Measurements from ENCODE around the gene RTL5.
A peak's percentile ranks its signal among the peaks of the same experiment; 100 is the strongest.

The RTL5 gene

GRCh38 chrX:72129661-72130060 is 2.1 kb downstream of the RTL5 start:
- no peak for DNase-seq (ENCODE audit: low read depth in 2 of 2)

- no peak for DNase-seq (ENCODE audit: low read depth in 2 of 2)
Measured at GRCh38 chrX:72128881-72129280, 2.8 kb downstream of the RTL5 start.

DNA sequence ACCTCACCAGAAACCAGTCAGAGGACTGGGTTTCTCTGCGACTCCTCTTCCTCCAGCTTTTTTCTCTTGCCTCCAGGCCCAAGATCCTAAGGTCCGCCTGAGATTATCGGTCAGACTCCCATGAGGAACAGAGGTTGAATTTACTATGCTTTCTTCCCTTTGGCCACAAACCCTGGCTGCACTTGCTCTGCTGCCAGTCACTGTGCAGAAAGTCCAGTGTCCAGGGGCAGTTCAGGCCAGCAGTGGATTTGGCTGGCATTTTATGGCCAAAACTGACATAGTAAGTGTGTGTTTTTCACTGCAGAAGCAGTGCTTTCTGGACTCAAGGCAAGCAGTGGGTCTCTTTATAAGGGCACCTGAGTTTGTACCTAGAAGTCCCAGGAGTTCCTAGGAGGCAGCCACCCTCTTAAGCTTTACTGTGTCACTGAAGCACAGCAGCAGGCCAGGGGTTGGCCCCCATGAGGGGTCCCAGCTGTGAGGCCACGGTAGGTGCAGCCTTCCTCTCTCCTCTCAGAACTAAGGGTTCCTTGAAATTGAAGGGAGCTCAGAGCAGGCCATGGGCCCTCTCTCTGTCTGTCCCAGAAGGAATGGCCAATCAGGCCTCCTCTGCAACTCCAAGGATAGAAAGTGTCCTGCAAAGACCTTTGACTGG is 3.4 kb downstream of the RTL5 start:
- no peak for DNase-seq (ENCODE audit: low read depth in 2 of 2)

GRCh38 chrX:72127332-72127731 is 4.4 kb downstream of the RTL5 start:
- DNase-seq (ENCODE audit: low read depth in 2 of 2), result no peak

- peak; percentile 73 to 81 for DNase-seq (ENCODE audit: low read depth in 2 of 2)
Measured at GRCh38 chrX:72126539-72127140, 5.1 kb downstream of the RTL5 start.

DNA sequence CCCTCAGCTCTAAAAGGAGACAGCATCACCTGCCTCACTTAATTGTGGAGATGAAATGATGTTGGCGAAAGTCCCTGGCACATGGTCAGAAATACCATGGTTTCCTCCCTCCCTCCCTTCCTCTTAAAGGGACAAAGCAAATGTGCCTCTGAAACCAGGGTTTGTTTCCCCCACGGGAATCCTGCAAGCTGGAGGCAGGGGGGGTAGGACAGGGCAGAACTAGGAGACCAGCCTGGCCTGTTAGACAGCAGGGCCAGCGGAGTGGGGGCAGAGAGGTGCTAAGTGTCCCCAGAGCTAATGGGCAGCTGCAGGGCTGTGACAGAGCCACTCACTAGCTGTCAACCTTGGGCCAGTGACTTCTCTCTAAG is 5.7 kb downstream of the RTL5 start:
- DNase-seq (ENCODE audit: low read depth in 2 of 2), result no peak

DNA sequence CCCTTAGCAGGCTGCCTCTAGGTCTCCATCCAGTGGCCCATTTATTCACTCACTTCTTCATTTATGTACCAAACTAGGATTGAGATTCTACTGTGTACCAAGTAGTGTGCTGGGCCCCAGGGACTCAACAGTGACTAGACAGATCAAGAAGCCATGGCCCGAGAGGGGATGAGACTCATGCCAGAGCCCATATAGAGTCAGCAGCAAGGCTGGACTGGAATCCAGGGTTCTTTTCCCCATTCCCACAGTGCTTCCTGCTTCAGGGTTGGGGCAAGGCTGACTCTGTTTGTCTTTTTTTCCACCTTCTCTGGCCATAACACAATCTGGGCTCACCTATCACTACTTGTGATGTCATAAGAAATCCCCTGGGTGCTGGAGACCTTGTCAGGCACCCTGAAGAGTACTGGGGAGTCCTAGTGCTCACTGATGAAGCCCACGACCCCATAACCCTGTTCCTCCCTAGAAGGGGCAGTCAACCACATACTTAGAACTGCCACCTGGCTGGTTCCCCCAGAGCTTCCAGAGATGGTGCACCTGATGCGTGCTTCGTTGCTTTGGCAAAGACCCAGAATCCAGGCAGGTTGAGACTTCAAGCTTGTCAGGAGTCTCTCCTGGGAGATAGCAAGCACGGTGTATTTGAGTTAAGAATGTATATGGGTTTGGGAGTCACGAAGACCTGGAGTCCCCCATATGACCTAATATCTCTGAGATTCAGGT is 6.2 kb downstream of the RTL5 start:
- no peak for DNase-seq (ENCODE audit: low read depth in 2 of 2)

DNA sequence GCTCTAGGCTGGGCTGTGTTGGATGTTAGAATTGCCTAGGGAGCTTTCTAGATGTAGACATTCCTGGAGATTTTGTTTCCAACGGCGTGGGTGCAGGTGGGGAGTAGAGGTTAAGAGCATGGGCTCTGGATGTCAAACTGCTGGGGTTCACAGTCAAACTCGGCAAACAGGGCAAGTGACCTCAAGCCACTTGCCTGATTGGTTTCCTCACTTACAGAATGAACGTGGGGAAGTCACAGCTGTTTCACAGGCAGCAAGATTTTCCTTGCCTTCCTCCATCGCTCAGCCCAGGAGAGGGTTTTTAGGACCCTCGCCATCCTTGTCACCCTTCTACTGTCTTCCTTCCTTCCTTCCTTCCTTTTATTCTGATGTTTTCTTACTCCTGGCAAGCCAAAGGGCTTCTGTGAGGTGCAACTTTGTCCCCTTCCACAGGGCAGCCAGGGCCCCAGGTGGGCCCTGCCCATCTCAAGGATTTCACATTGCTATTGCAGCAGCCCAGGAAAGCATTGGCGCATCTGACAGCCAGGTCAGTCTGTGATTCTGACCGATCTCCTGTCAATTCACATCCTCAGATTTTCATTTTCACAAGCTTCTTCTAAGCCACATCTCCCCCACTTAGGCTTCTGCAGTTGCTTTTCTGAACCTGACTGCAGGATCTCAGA is 7.0 kb downstream of the RTL5 start:
- DNase-seq (ENCODE audit: low read depth in 2 of 2), result no peak

GRCh38 chrX:72123471-72124185 is 8.1 kb downstream of the RTL5 start:
- DNase-seq (ENCODE audit: low read depth in 2 of 2), result no peak

- no peak for DNase-seq (ENCODE audit: low read depth in 2 of 2)
Measured at GRCh38 chrX:72122621-72123337, 8.9 kb downstream of the RTL5 start.

- DNase-seq (ENCODE audit: low read depth in 2 of 2), result no peak
Measured at GRCh38 chrX:72121383-72121782, 10.3 kb downstream of the RTL5 start.

- DNase-seq (ENCODE audit: low read depth in 2 of 2), result no peak
Measured at GRCh38 chrX:72120837-72121236, 10.9 kb downstream of the RTL5 start.

DNA sequence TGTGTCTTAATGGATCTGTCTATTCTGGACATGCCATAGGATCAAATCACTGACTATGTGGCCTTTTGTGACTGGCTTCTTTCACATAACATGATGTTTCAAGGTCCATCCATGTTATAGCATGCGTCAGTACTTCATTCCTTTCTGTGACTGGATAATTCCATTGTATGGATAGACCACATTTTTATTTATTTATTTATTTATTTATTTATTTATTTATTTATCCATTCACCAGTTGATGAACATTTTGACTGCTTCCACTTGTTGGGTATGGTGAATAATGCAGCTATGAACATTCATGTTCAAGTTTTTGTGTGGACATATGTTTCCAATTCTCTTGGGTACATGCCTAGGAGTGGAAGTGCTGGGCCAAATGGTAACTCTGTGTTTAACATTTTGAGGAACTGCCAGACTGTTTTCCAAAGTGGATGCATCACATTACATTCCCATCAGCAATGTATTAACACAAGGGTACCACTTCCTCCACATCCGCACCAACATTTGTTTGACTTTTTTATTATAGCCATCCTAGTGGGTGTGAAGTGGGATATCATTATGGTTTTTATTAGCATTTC is 14.0 kb downstream of the RTL5 start:
- no peak for DNase-seq (ENCODE audit: low read depth in 2 of 2)

DNA sequence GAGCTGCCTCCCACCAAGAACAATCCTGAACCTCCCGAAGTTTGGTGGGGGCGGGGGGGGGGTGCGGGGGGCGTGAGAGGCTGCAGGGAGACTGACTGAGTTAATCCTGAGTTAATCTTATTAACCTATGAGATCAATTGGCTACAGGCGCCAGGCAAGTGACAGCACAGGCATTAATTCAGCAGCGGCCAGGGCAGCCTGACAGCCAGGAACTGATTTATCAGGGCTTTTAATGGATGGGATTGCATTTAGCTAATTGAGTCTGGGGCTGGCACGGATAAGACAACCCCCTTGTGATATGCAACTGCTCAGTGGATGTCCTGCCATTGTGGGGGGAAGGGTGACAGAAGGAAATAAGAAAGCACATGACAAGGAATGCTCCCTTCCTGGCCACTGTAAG is 16.3 kb downstream of the RTL5 start:
- DNase-seq (ENCODE audit: low read depth in 2 of 2), result no peak

GRCh38 chrX:72114807-72115206 is 16.9 kb downstream of the RTL5 start:
- DNase-seq (ENCODE audit: low read depth in 2 of 2), result no peak

GRCh38 chrX:72114306-72114705 is 17.4 kb downstream of the RTL5 start:
- no peak for DNase-seq (ENCODE audit: low read depth in 2 of 2)

DNA sequence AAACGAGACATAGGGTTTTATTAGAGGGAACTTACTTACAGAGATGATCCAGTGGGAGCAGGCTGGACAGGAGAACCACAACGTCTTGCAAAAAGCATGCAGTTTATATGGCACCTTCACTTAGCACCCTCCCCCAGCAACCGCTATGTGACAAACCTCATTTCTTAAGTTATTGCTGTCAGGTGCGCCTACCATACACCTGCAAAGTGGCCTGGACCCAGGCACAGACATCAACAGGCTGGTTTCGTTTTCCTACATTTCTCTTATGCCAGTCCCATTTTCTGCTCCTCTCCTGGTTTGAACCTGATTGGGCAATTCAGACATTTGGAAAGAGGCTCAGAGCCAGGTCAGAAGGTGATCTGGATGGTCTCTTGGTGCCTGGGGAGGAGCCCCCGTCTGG is 18.3 kb downstream of the RTL5 start:
- DNase-seq (ENCODE audit: low read depth in 2 of 2), result no peak

GRCh38 chrX:72110876-72111708 is 20.6 kb downstream of the RTL5 start:
- DNase-seq (ENCODE audit: low read depth in 2 of 2), result no peak

DNA sequence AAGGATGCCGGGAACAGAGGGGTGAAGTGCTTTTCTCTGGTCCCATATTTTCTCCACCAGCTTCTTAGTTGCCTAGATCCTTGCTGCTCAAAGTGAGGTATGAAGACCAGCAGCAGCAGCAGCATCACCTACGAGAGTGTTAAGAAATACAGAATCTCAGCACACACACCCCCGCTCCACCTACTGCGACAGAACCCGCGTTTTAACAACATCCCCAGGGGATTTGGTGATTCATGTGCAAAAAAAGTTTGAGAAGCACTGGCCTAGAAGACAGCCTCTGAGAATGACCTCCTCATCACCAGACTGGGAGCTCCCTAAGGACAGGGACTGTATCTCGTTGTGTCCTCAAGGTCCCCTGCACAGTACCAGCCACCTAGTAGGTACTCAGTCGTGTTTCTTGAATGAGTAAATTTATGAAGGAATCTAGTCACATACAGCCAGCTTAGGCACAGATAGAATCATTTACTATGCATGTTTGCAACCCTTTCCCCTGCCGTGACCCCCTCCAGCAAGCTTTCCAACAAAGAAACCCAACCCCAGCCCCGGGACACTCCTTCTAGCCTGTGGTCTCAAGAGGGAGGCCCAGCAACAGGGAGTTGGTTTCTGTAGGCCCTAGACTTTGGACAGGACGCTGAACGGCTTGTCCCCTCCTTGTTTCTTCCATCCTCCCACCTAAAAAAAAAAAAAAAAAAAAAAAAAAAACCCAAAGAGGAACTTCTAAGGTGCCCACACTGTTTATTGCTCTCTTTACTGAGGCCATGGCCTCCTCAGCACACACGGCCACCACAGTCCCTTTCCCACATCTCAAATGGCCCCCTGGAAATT is 21.5 kb downstream of the RTL5 start:
- DNase-seq (ENCODE audit: low read depth in 2 of 2), result no peak

Measured in stimulated activated CD4-positive, alpha-beta T cell treated with anti-CD3 and anti-CD28 coated beads, Interleukin-1b, Interleukin-23, amount 100 ng/mL, for 4 hours (primary cell).